ENCODE measurements around the gene HDAC2.

- TF ChIP-seq CTCF (conservative IDR thresholded peaks at IDR 0.05; ENCODE audit: low read length): no peak
- no peak for TF ChIP-seq EZH2phosphoT487 (IDR thresholded peaks at IDR 0.05; ENCODE audit: borderline replicate concordance)
Observed at GRCh38 chr6:113927001-113927400, 43.9 kb downstream of the HDAC2 start.

All from Loucy (cell line).